ENCODE results near the gene BLOC1S3. TPM values are rescaled to one million over a fixed set of nuclear protein-coding genes. Genes with fewer than 3 reads are reported as not detected.

BLOC1S3 gene
- total and polyA plus RNA-seq, 4 experiments from 2014 or later, result 5.3 to 29.9 (median 20.9) TPM

- ChIA-PET POLR2A (ENCODE audit: partially characterized antibody) (interaction anchor here (0.7 to 4.9 kb wide), 2 partner anchors 22 to 216 kb away, joined by 3 to 54 read pairs; no protein-coding TSS in a partner anchor), CTCF (ENCODE audit: partially characterized antibody) (no interaction called here)
- no peaks in the 10 kb centered on the region for H3K27me3 Mint-ChIP-seq
- Histone ChIP-seq H3K4me3 (ENCODE audit: low read length in 2 of 2) (no peak overlapping the region), H3K27me3 (ENCODE audit: insufficient read depth, low read length) (no peaks in the 10 kb centered on the region), H3K9me3 (ENCODE audit: control insufficient read depth in 1 of 2, low read length in 2 of 2) (no peaks in the 10 kb centered on the region), H3K27ac (ENCODE audit: low read depth, low read length) (no peak overlapping the region), H3K36me3 (ENCODE audit: insufficient read depth, low read length) (no peaks in the 10 kb centered on the region), H3K4me1 (ENCODE audit: insufficient read depth, low read length) (peaks cover 57% of the 10 kb centered on the region)
- peak overlapping the region in 5 of 8 donors; percentile 14 to 57 (median 41) for H3K4me3 Mint-ChIP-seq
- H3K9me3 Mint-ChIP-seq, result no peaks in the 10 kb centered on the region
- intact Hi-C loops (cut with micrococcal nuclease), result no loop called here
- H3K27ac Mint-ChIP-seq, result peak overlapping the region; percentile 12 to 84 (median 50)
- DNase-seq, result no peak
- peaks cover 0 to 8% of the 10 kb centered on the region in 2 donors for H3K36me3 Mint-ChIP-seq
- peaks cover 24 to 65% (median 44%) of the 10 kb centered on the region in 4 donors for H3K4me1 Mint-ChIP-seq
Measured at GRCh38 chr19:45175515-45176345, 2.9 kb upstream of the BLOC1S3 start.

- intact Hi-C loops (cut with micrococcal nuclease), result loop anchor here (1.0 kb wide), 9 partner anchors 26 to 514 kb away; partner anchors contain the start of genes CLASRP, CLPTM1, GEMIN7 and QPCTL
- H3K9me3 Mint-ChIP-seq, result no peaks in the 10 kb centered on the region
- peak within 1 kb of the TSS; percentile 88 to 99 (median 94) for H3K4me3 Mint-ChIP-seq
- CTCF ChIA-PET (ENCODE audit: partially characterized antibody), result interaction anchor here (1.0 to 2.4 kb wide), 11 partner anchors 8 to 225 kb away, joined by 3 to 16 read pairs (median 6); partner anchors contain the start of genes CLASRP and PPP1R37
- peak within 1 kb of the TSS; percentile 83 to 99 (median 98) for H3K27ac Mint-ChIP-seq
- peaks cover 9% of the 10 kb centered on the region for H3K36me3 ChIP-seq (ENCODE audit: insufficient read depth, low read length)
- POLR2A ChIA-PET (ENCODE audit: partially characterized antibody), result interaction anchor here (0.7 to 4.9 kb wide), 22 partner anchors 9 to 1739 kb away, joined by 3 to 58 read pairs (median 6); partner anchors contain the start of genes CLASRP, CLPTM1, ERCC2 and GEMIN7
- H3K4me3 ChIP-seq (ENCODE audit: low read length in 2 of 2), result peak within 1 kb of the TSS; percentile 97 to 100
- DNase-seq, result no peak
- H3K9me3 ChIP-seq (ENCODE audit: control insufficient read depth in 1 of 2, low read length in 2 of 2), result no peaks in the 10 kb centered on the region
- H3K4me1 ChIP-seq (ENCODE audit: insufficient read depth, low read length), result peaks cover 47% of the 10 kb centered on the region
- peaks cover 14 to 20% of the 10 kb centered on the region in 2 donors for H3K36me3 Mint-ChIP-seq
- H3K4me1 Mint-ChIP-seq, result peaks cover 24 to 64% (median 41%) of the 10 kb centered on the region in 4 donors
- H3K27me3 Mint-ChIP-seq, result no peaks in the 10 kb centered on the region
- H3K27ac ChIP-seq (ENCODE audit: low read depth, low read length), result peak within 1 kb of the TSS; percentile 74
- H3K27me3 ChIP-seq (ENCODE audit: insufficient read depth, low read length), result no peaks in the 10 kb centered on the region
Measured at GRCh38 chr19:45177817-45178261, 745 bp upstream of the BLOC1S3 start, which contains the start of gene TRAPPC6A. TSS of gene TRAPPC6A (minus strand) at chr19:45178237. CDS start at chr19:45178218, 19 bp downstream.

- peak overlapping the region; percentile 74 for H3K27ac ChIP-seq (ENCODE audit: low read depth, low read length)
- Mint-ChIP-seq H3K4me3 (peak overlapping the region; percentile 88 to 99 (median 94)), H3K27me3 (no peaks in the 10 kb centered on the region), H3K36me3 (peaks cover 15 to 23% of the 10 kb centered on the region in 2 donors), H3K4me1 (peaks cover 22 to 54% (median 39%) of the 10 kb centered on the region in 4 donors), H3K27ac (peak overlapping the region; percentile 75 to 99 (median 96)), H3K9me3 (no peaks in the 10 kb centered on the region)
- ChIA-PET CTCF (ENCODE audit: partially characterized antibody) (interaction anchor here (0.6 to 2.4 kb wide), 12 partner anchors 9 to 226 kb away, joined by 3 to 16 read pairs (median 6); partner anchors contain the start of genes CLASRP and PPP1R37), POLR2A (ENCODE audit: partially characterized antibody) (interaction anchor here (0.6 to 4.9 kb wide), 23 partner anchors 8 to 1421 kb away, joined by 3 to 58 read pairs (median 6); partner anchors contain the start of genes CLASRP, CLPTM1, ERCC2 and GEMIN7)
- H3K27me3 ChIP-seq (ENCODE audit: insufficient read depth, low read length), result no peaks in the 10 kb centered on the region
- H3K36me3 ChIP-seq (ENCODE audit: insufficient read depth, low read length), result peaks cover 9% of the 10 kb centered on the region
- H3K4me3 ChIP-seq (ENCODE audit: low read length in 2 of 2), result peak overlapping the region; percentile 97 to 100
- H3K4me1 ChIP-seq (ENCODE audit: insufficient read depth, low read length), result peaks cover 35% of the 10 kb centered on the region
- no peaks in the 10 kb centered on the region for H3K9me3 ChIP-seq (ENCODE audit: control insufficient read depth in 1 of 2, low read length in 2 of 2)
- intact Hi-C loops (cut with micrococcal nuclease), result no loop called here
- DNase-seq, result peak in 4 of 5 donors; percentile 38 to 66 (median 52)
Measured at GRCh38 chr19:45179072-45179891, 698 bp downstream of the BLOC1S3 start.

GRCh38 chr19:45179892-45180370, 1.3 kb downstream of the BLOC1S3 start:
- H3K27me3 ChIP-seq (ENCODE audit: insufficient read depth, low read length), result no peaks in the 10 kb centered on the region
- H3K27ac ChIP-seq (ENCODE audit: low read depth, low read length), result peak overlapping the region; percentile 74
- H3K36me3 ChIP-seq (ENCODE audit: insufficient read depth, low read length), result peaks cover 9% of the 10 kb centered on the region
- no peaks in the 10 kb centered on the region for H3K27me3 Mint-ChIP-seq
- H3K27ac Mint-ChIP-seq, result peak overlapping the region in 4 of 7 donors; percentile 12 to 78 (median 62)
- H3K4me1 Mint-ChIP-seq, result peaks cover 21 to 59% (median 40%) of the 10 kb centered on the region in 4 donors
- H3K4me3 ChIP-seq (ENCODE audit: low read length in 2 of 2), result peak overlapping the region; percentile 24 to 100
- peak overlapping the region; percentile 51 to 83 (median 71) for H3K4me3 Mint-ChIP-seq
- peaks cover 34% of the 10 kb centered on the region for H3K4me1 ChIP-seq (ENCODE audit: insufficient read depth, low read length)
- ChIA-PET POLR2A (ENCODE audit: partially characterized antibody) (interaction anchor here (1.0 to 4.9 kb wide), 6 partner anchors 9 to 180 kb away, joined by 4 to 58 read pairs (median 10); partner anchors contain the start of gene PPP1R37), CTCF (ENCODE audit: partially characterized antibody) (interaction anchor here (1.6 to 2.2 kb wide), 3 partner anchors 27 to 120 kb away, joined by 6 to 16 read pairs (median 7); partner anchors contain the start of gene PPP1R37)
- no peak for DNase-seq
- intact Hi-C loops (cut with micrococcal nuclease), result no loop called here
- H3K9me3 ChIP-seq (ENCODE audit: control insufficient read depth in 1 of 2, low read length in 2 of 2), result no peaks in the 10 kb centered on the region
- peaks cover 15 to 23% of the 10 kb centered on the region in 2 donors for H3K36me3 Mint-ChIP-seq
- no peaks in the 10 kb centered on the region for H3K9me3 Mint-ChIP-seq

GRCh38 chr19:45180936-45181335, 2.4 kb downstream of the BLOC1S3 start:
- intact Hi-C loops (cut with micrococcal nuclease), result no loop called here

GRCh38 chr19:45182758-45183157, 4.2 kb downstream of the BLOC1S3 start:
- Mint-ChIP-seq H3K27ac (peak overlapping the region in 2 of 7 donors; percentile 17 to 29), H3K9me3 (no peaks in the 10 kb centered on the region), H3K4me3 (no peak overlapping the region), H3K36me3 (peaks cover 15 to 20% of the 10 kb centered on the region in 2 donors), H3K4me1 (peaks cover 21 to 56% (median 41%) of the 10 kb centered on the region in 4 donors), H3K27me3 (no peaks in the 10 kb centered on the region)
- Histone ChIP-seq H3K4me1 (ENCODE audit: insufficient read depth, low read length) (peaks cover 28% of the 10 kb centered on the region), H3K27ac (ENCODE audit: low read depth, low read length) (no peak overlapping the region), H3K9me3 (ENCODE audit: control insufficient read depth in 1 of 2, low read length in 2 of 2) (no peaks in the 10 kb centered on the region), H3K27me3 (ENCODE audit: insufficient read depth, low read length) (no peaks in the 10 kb centered on the region), H3K36me3 (ENCODE audit: insufficient read depth, low read length) (peaks cover 9% of the 10 kb centered on the region), H3K4me3 (ENCODE audit: low read length in 2 of 2) (no peak overlapping the region)
- POLR2A ChIA-PET (ENCODE audit: partially characterized antibody), result interaction anchor here (0.6 kb wide), 1 partner anchor 90 kb away, joined by 3 read pairs; the partner anchor contains the start of gene PPP1R37
- intact Hi-C loops (cut with micrococcal nuclease), result no loop called here
- CTCF ChIA-PET (ENCODE audit: partially characterized antibody), result interaction anchor here (1.1 kb wide), 1 partner anchor 194 kb away, joined by 3 read pairs; no protein-coding TSS in a partner anchor
- DNase-seq, result no peak

More at GRCh38 chr19:45180936-45181335, 2.4 kb downstream of the BLOC1S3 start:
- Histone ChIP-seq H3K9me3 (ENCODE audit: control insufficient read depth in 1 of 2, low read length in 2 of 2) (no peaks in the 10 kb centered on the region), H3K36me3 (ENCODE audit: insufficient read depth, low read length) (peaks cover 9% of the 10 kb centered on the region), H3K4me3 (ENCODE audit: low read length in 2 of 2) (no peak overlapping the region), H3K27me3 (ENCODE audit: insufficient read depth, low read length) (no peaks in the 10 kb centered on the region), H3K27ac (ENCODE audit: low read depth, low read length) (no peak overlapping the region), H3K4me1 (ENCODE audit: insufficient read depth, low read length) (peaks cover 34% of the 10 kb centered on the region)
- DNase-seq, result no peak
- Mint-ChIP-seq H3K36me3 (peaks cover 15 to 21% of the 10 kb centered on the region in 2 donors), H3K27ac (peak overlapping the region in 3 of 7 donors; percentile 3 to 84 (median 78)), H3K4me1 (peaks cover 16 to 59% (median 38%) of the 10 kb centered on the region in 4 donors), H3K27me3 (no peaks in the 10 kb centered on the region), H3K9me3 (no peaks in the 10 kb centered on the region), H3K4me3 (peak overlapping the region in 7 of 8 donors; percentile 33 to 82 (median 77))
- ChIA-PET POLR2A (ENCODE audit: partially characterized antibody) (interaction anchor here (1.0 to 4.9 kb wide), 3 partner anchors 10 to 89 kb away, joined by 4 to 58 read pairs (median 54); partner anchors contain the start of gene PPP1R37), CTCF (ENCODE audit: partially characterized antibody) (no interaction called here)

Measured in CD4-positive, alpha-beta memory T cell (primary cell).